T-cell (primary cell): Measurements from ENCODE around the gene DCC. TPM values are rescaled to one million over a fixed set of nuclear protein-coding genes. Genes with fewer than 3 reads are reported as not detected.

Experiments used
- ATAC-seq, 4 experiments: fragments of 200-7000 bp in 3 of 4; fragments of 150-1000 bp in 1 of 4; cut with Tn5 transposase; replicated peaks in 1 of 4; 1 replicate in 3 of 4; 2 replicates in 1 of 4; pipeline ENCODE4 v1.10.0; 2021; ENCODE audit warnings: moderate library complexity in 3 of 4, mild to moderate bottlenecking in 2 of 4, moderate number of reproducible peaks in 1 of 4
- CTCF ChIA-PET, 2 donors: fragments of 300-600 bp; sonication (Branson Sonifier 250); formaldehyde crosslinking; loops; one replicate each; lab custom pipeline; 2022; ENCODE audit warnings: antibody characterized with exemption in 2 of 2; lab: Charles Lee
- POLR2A ChIA-PET, 2 donors: fragments of 300-600 bp; sonication (Branson Sonifier 250); formaldehyde crosslinking; loops; one replicate each; lab custom pipeline; 2022; ENCODE audit warnings: antibody characterized with exemption in 2 of 2; lab: Charles Lee
- DNase-seq, 35 experiments: peaks; one replicate each; pipeline versions ENCODE4 v3.0.0 to v3.0.0-alpha.2; 2013 to 2023
- H3K27ac ChIP-seq: one replicate; pipeline ENCODE4 v1.5.1; 2013; ENCODE audit warnings: low read length
- H3K27me3 ChIP-seq, 2 experiments: replicated peaks in 1 of 2; 1 replicate in 1 of 2; 2 replicates in 1 of 2; pipeline versions ENCODE4 v1.6.1 to v1.7.0; 2013; ENCODE audit warnings: low read length in 1 of 2, mixed read lengths in 1 of 2; ENCODE audit not compliant: control insufficient read depth in 2 of 2, insufficient read depth in 2 of 2; ENCODE audit errors: extremely low read depth in 1 of 2
- H3K36me3 ChIP-seq, 2 donors: 1 replicate in 1 of 2; 2 replicates in 1 of 2; pipeline versions ENCODE4 v1.6.1 to v1.7.0; 2013; ENCODE audit warnings: low read length in 1 of 2; ENCODE audit not compliant: control insufficient read depth in 2 of 2, insufficient read depth in 1 of 2; ENCODE audit errors: extremely low read depth in 1 of 2
- H3K4me1 ChIP-seq, 2 experiments: 1 replicate in 1 of 2; 2 replicates in 1 of 2; pipeline versions ENCODE4 v1.6.1 to v1.7.0; 2013; ENCODE audit warnings: low read length in 2 of 2, mixed read lengths in 1 of 2; ENCODE audit not compliant: insufficient read depth in 2 of 2, control insufficient read depth in 1 of 2; ENCODE audit errors: extremely low read depth in 1 of 2
- H3K4me3 ChIP-seq, 2 donors: 1 replicate in 1 of 2; 2 replicates in 1 of 2; pipeline versions ENCODE4 v1.5.1 to v1.7.0; 2013; ENCODE audit warnings: mild to moderate bottlenecking in 2 of 2, low read length in 1 of 2, moderate library complexity in 1 of 2; ENCODE audit not compliant: control insufficient read depth in 1 of 2; ENCODE audit errors: extremely low read depth in 1 of 2
- H3K9me3 ChIP-seq: 2 replicates; pipeline ENCODE4 v1.7.0; 2013
- H3K27ac Mint-ChIP-seq, 2 donors: one replicate each; pipeline ENCODE4 v1.8.0; 2020 to 2021; ENCODE audit warnings: mild to moderate bottlenecking in 2 of 2, mixed read lengths in 2 of 2
- H3K27me3 Mint-ChIP-seq, 2 donors: one replicate each; pipeline ENCODE4 v1.8.0; 2021 to 2022; ENCODE audit warnings: mixed read lengths in 2 of 2
- H3K36me3 Mint-ChIP-seq: one replicate; pipeline ENCODE4 v1.8.0; 2021; ENCODE audit warnings: mixed read lengths
- H3K4me1 Mint-ChIP-seq, 3 donors: one replicate each; pipeline ENCODE4 v1.8.0; 2020 to 2022; ENCODE audit warnings: mixed read lengths in 3 of 3, mild to moderate bottlenecking in 1 of 3
- H3K4me3 Mint-ChIP-seq, 3 donors: one replicate each; pipeline ENCODE4 v1.8.0; 2020 to 2022; ENCODE audit warnings: mild to moderate bottlenecking in 3 of 3, mixed read lengths in 3 of 3, moderate library complexity in 3 of 3
- H3K9me3 Mint-ChIP-seq, 3 donors: one replicate each; pipeline ENCODE4 v1.8.0; 2020 to 2022; ENCODE audit warnings: mixed read lengths in 3 of 3
- WGBS: methylation state at CpG from one replicate; pipeline ENCODE4 v1.1.5; 2013; ENCODE audit warnings: missing lambda C conversion rate; ENCODE audit not compliant: insufficient coverage; 5-methylcytosine and 5-hydroxymethylcytosine counted together
- total RNA-seq, 35 experiments: library from RNA in 6 of 35; stranded (reverse) in 6 of 35; fragments of 120-200 nt in 1 of 35; gene quantifications; one replicate each; pipeline versions ENCODE4 v1.2.1 to v1.2.4 and lab custom pipeline; 2013 to 2026

Gene DCC
- total RNA-seq, 5 donors from 2014 or later (not counting 1 experiment from before 2014, with no cell fraction given): not detected

- Histone ChIP-seq H3K27ac (no peak overlapping the region), H3K4me3 (no peak overlapping the region), H3K4me1 (no peaks in the 10 kb centered on the region), H3K27me3 (no peaks in the 10 kb centered on the region), H3K36me3 (no peaks in the 10 kb centered on the region), H3K9me3 (no peaks in the 10 kb centered on the region)
- no peak overlapping the region for H3K27ac Mint-ChIP-seq
- DNase-seq (no peak), ATAC-seq (no peak)
- no peaks in the 10 kb centered on the region for H3K36me3 Mint-ChIP-seq
- whole genome bisulfite sequencing: no CpG with 5 or more reads among the region's 1 CpG
- no peak overlapping the region for H3K4me3 Mint-ChIP-seq
- no peaks in the 10 kb centered on the region for H3K27me3 Mint-ChIP-seq
- CTCF ChIA-PET: interaction anchor here in 1 of 2 donors (0.6 kb wide), 1 partner anchor 1596 kb away, joined by 3 read pairs; no protein-coding TSS in a partner anchor
- H3K9me3 Mint-ChIP-seq: peaks cover 0 to 7% (median 4%) of the 10 kb centered on the region in 3 donors
- no peaks in the 10 kb centered on the region for H3K4me1 Mint-ChIP-seq
- POLR2A ChIA-PET: no interaction called here
These were observed 409.5 kb downstream of the DCC start for GRCh38 chr18:52749542-52749941.

DNA sequence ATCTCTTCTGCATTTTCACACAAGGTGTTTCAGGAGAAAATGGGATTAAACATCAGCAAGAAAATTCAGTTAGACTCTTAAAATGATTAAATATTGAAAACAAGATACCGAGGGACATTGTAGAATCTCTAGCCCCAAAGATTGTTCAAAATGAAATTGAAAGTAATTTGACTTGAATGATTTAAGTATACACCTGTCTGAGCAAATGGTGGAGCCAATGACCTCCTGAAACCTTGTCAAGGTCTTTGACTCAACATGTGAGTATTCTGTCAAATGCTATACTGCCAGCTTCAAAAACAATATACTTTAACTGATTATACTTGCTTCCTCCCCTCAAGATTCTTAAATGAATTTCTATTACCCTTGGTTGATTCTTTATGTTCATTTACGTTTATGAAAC, 411.0 kb downstream of the DCC start:
- no peaks in the 10 kb centered on the region for H3K27me3 Mint-ChIP-seq
- peaks cover 0 to 10% (median 4%) of the 10 kb centered on the region in 3 donors for H3K9me3 Mint-ChIP-seq
- H3K27me3 ChIP-seq: no peaks in the 10 kb centered on the region
- ChIA-PET POLR2A (no interaction called here), CTCF (no interaction called here)
- no peak for ATAC-seq
- H3K9me3 ChIP-seq: no peaks in the 10 kb centered on the region
- H3K36me3 ChIP-seq: no peaks in the 10 kb centered on the region
- H3K27ac Mint-ChIP-seq: no peak overlapping the region
- H3K4me1 ChIP-seq: no peaks in the 10 kb centered on the region
- no peaks in the 10 kb centered on the region for H3K36me3 Mint-ChIP-seq
- no peaks in the 10 kb centered on the region for H3K4me1 Mint-ChIP-seq
- DNase-seq: no peak
- WGBS: no CpG with 5 or more reads among the region's 2 CpGs
- no peak overlapping the region for H3K4me3 ChIP-seq
- no peak overlapping the region for H3K4me3 Mint-ChIP-seq
- H3K27ac ChIP-seq: no peak overlapping the region

DNA sequence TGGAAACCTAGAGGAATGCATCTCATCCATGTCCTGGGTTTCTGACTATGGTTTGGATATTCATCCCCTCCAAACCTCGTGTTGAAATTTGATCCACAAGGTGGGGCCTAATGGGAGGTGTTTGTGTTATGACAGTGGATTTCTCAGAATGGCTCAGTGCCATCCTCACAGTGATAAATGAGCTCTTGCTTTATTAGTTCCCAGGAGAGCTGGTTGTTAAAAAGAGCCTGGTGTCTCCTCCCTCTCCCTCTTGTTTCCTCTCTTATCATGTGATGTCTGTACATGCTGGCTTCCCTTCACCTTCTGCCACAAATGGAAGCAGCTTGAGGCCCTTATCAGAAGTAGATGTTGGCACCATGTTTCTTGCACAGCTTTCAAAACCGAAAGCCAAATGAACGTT, 424.3 kb downstream of the DCC start:
- DNase-seq: no peak
- Histone ChIP-seq H3K36me3 (no peaks in the 10 kb centered on the region), H3K4me1 (no peaks in the 10 kb centered on the region), H3K9me3 (no peaks in the 10 kb centered on the region), H3K27ac (no peak overlapping the region), H3K27me3 (no peaks in the 10 kb centered on the region), H3K4me3 (no peak overlapping the region)
- no peaks in the 10 kb centered on the region for H3K36me3 Mint-ChIP-seq
- POLR2A ChIA-PET: no interaction called here
- ATAC-seq: no peak
- no CpG with 5 or more reads among the region's 3 CpGs for WGBS
- CTCF ChIA-PET: interaction anchor here in 1 of 2 donors (0.5 kb wide), 1 partner anchor 122 kb away, joined by 3 read pairs; no protein-coding TSS in a partner anchor
- H3K27ac Mint-ChIP-seq: no peak overlapping the region
- H3K4me1 Mint-ChIP-seq: no peaks in the 10 kb centered on the region
- H3K9me3 Mint-ChIP-seq: peaks cover 13 to 19% (median 14%) of the 10 kb centered on the region in 3 donors
- no peak overlapping the region for H3K4me3 Mint-ChIP-seq
- H3K27me3 Mint-ChIP-seq: no peaks in the 10 kb centered on the region

GRCh38 chr18:52766002-52766545, 426.1 kb downstream of the DCC start:
- Mint-ChIP-seq H3K4me1 (no peaks in the 10 kb centered on the region), H3K27me3 (no peaks in the 10 kb centered on the region), H3K27ac (no peak overlapping the region), H3K9me3 (peaks cover 11 to 16% (median 14%) of the 10 kb centered on the region in 3 donors), H3K36me3 (no peaks in the 10 kb centered on the region), H3K4me3 (no peak overlapping the region)
- Histone ChIP-seq H3K9me3 (no peaks in the 10 kb centered on the region), H3K4me1 (no peaks in the 10 kb centered on the region), H3K4me3 (no peak overlapping the region), H3K36me3 (no peaks in the 10 kb centered on the region), H3K27ac (no peak overlapping the region), H3K27me3 (no peaks in the 10 kb centered on the region)
- no peak for ATAC-seq
- 49% methylated on average over 4 of the region's 9 CpGs for WGBS
- POLR2A ChIA-PET: no interaction called here
- DNase-seq: no peak
- CTCF ChIA-PET: no interaction called here

GRCh38 chr18:52781113-52781512, 441.1 kb downstream of the DCC start:
- no peak overlapping the region for H3K27ac Mint-ChIP-seq
- no peak for ATAC-seq

DNA sequence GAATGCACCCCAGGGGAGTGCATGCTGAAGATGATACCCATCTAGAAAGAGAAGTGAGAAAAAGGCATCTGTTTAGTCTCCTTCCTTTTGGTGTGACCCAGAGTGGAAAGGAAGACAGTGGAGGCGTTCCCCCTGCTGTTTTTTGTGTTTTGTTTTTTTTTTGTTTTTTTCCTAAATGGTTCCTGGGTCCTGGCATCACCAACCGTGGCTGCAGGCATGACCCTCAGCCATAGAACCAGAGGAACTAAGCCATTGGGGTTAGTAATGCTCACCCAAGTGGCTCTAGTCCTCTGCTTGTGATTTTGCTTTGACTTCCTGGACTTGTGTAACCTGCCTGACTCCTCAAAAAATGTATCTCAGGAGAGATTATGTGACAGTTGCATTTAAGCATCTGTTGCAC, 451.3 kb downstream of the DCC start:
- Mint-ChIP-seq H3K27me3 (no peaks in the 10 kb centered on the region), H3K9me3 (peaks cover 28 to 50% (median 36%) of the 10 kb centered on the region in 3 donors), H3K27ac (no peak overlapping the region), H3K4me1 (no peaks in the 10 kb centered on the region), H3K4me3 (no peak overlapping the region), H3K36me3 (no peaks in the 10 kb centered on the region)
- Histone ChIP-seq H3K9me3 (peaks cover 2% of the 10 kb centered on the region), H3K27ac (no peak overlapping the region), H3K4me3 (no peak overlapping the region), H3K4me1 (no peaks in the 10 kb centered on the region), H3K36me3 (no peaks in the 10 kb centered on the region), H3K27me3 (no peaks in the 10 kb centered on the region)
- DNase-seq: no peak
- no peak for ATAC-seq
- ChIA-PET POLR2A (no interaction called here), CTCF (no interaction called here)
- 60% methylated on average over 1 of the region's 2 CpGs for WGBS

More at GRCh38 chr18:52781113-52781512, 441.1 kb downstream of the DCC start:
- H3K4me1 Mint-ChIP-seq: no peaks in the 10 kb centered on the region
- DNase-seq: no peak
- H3K27me3 Mint-ChIP-seq: no peaks in the 10 kb centered on the region
- ChIA-PET CTCF (no interaction called here), POLR2A (no interaction called here)
- no peaks in the 10 kb centered on the region for H3K9me3 ChIP-seq
- no peak overlapping the region for H3K4me3 Mint-ChIP-seq
- H3K9me3 Mint-ChIP-seq: peaks cover 9 to 22% (median 22%) of the 10 kb centered on the region in 3 donors
- no peak overlapping the region for H3K27ac ChIP-seq
- no peaks in the 10 kb centered on the region for H3K27me3 ChIP-seq
- H3K36me3 Mint-ChIP-seq: no peaks in the 10 kb centered on the region
- no peaks in the 10 kb centered on the region for H3K36me3 ChIP-seq
- WGBS: no CpG with 5 or more reads among the region's 5 CpGs
- H3K4me3 ChIP-seq: no peak overlapping the region
- H3K4me1 ChIP-seq: no peaks in the 10 kb centered on the region
